ENCODE measurements around the gene KIFAP3.

DNA sequence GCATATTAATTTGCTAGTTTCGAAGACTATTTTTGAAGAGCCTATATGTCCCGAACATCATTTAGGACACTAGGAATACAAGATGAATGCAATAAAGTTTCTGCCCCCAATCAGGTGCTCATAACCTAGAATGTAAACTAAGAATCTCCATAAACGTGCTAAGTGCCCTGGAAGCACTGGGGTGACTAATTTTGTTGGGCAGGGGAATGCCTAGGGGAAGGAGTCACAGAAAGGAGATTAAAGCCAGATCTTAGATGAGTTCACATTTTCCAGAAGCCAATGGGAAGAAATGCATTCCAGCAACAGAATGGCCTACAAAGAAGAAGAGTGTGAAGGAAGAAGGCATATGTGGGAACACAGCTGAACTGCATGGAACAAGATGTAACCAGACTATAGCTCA, 200.3 kb downstream of the KIFAP3 start:
- TF ChIP-seq, protein P1, sequence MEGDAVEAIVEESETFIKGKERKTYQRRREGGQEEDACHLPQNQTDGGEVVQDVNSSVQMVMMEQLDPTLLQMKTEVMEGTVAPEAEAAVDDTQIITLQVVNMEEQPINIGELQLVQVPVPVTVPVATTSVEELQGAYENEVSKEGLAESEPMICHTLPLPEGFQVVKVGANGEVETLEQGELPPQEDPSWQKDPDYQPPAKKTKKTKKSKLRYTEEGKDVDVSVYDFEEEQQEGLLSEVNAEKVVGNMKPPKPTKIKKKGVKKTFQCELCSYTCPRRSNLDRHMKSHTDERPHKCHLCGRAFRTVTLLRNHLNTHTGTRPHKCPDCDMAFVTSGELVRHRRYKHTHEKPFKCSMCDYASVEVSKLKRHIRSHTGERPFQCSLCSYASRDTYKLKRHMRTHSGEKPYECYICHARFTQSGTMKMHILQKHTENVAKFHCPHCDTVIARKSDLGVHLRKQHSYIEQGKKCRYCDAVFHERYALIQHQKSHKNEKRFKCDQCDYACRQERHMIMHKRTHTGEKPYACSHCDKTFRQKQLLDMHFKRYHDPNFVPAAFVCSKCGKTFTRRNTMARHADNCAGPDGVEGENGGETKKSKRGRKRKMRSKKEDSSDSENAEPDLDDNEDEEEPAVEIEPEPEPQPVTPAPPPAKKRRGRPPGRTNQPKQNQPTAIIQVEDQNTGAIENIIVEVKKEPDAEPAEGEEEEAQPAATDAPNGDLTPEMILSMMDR (IDR thresholded peaks at IDR 0.05; ENCODE audit: low read depth, low read length, missing input control), result no peak
- TF ChIP-seq SP1 (IDR thresholded peaks at IDR 0.05) (no peak), JUND (IDR thresholded peaks at IDR 0.05) (no peak), GABPA (IDR thresholded peaks at IDR 0.05 in 1 of 2, conservative IDR thresholded peaks at IDR 0.05 in 1 of 2) (no peak)
